GM19025 (cell line): Measurements from ENCODE around the gene PITPNM1.
"Not testable (repeated sequence)": the region's sequence is repeated elsewhere in the genome, so short reads cannot be mapped to it uniquely, and the experiment has no call there.

Experiments used
- ATAC-seq: cut with Tn5 transposase; IDR thresholded peaks from one replicate; pipeline ENCODE4 v1.9.1; 2021; ENCODE audit warnings: mild to moderate bottlenecking, low read depth, moderate library complexity; ENCODE audit not compliant: unreplicated experiment

PITPNM1 gene

DNA sequence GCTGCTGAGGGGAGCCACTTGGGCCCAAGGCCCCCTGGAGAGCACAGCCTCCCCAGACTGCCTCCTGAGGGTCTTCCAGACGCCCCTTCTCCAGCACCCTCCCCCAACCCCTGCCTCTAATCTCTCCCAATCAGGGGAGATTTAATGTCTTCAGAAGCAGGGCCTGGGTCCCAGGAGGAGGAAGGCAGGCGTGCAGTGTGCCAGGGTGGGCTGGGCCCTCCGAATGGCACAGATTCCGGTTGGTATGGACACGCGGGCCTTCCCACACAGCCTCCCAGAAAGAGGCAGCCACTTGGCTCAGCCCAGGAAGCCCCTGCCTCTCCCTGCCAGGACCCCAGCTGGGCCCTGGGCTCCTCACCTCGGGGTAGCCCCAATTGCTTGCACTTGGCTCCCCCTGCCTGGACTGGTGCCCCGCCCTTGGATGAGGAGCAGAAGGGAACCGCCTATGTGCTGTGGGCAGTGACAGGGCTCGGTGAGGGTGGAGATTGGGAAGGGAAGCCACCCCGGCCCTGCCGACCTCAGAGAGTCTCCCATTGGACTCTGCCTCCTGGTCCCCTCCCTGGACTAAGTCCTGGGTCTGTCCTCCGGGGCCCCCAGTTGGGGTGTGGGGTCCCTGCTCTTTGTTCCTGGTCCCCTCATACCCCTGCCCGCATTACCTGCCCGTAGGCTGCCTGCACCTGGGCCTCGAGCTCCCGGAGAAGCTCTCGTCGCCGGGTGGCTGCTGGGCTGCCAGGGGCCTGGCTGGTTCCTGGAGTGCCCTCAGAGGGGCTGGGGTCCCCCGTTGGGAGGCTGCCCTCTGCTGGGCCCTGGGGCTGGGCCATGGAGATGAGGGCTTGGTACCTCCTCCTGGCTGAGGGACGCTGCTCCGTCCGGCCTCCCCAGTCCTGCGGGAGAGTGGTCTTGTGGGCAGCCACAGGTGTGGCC lies 18.7 kb upstream of the PITPNM1 start:
- ATAC-seq, result no peak

DNA sequence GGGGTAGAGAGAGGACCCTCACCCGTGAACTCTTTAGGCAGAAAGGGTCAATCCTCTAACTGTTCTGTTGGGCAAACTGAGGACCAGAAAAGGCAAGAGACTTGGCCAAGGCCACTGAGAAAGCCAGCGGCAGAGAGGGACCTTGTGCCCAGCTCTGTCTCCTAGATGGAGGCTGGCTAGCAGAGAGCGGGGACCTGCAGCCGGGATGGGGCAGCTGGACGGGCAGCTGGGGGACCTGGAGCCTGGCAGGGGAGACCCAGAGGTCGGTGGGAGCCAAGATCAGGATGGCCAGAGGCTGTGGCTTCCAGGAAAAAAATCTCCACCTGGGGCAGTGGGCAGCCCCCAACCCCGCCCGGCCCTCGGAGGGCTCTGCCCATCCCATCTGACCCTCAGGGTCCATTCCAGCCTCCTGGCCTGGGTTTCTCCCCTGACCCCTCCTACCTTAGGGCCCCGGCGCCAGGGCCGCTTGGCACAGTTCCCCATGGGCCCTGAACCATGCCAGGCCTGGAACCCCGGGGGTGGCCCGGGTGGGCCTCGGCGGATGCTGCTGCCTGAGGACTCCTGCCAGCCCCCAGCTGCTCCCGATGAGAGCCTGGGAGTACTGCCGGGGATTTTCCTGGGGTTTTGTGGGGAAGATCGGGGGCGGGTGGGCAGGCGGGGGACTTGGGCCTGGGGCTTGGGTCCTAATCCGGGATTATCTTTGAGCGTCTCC lies 17.8 kb upstream of the PITPNM1 start, which contains the start of gene CABP2:
Gene CABP2, minus strand, starts transcription at position 603 of the 712 bp plus-strand sequence. Its CDS starts 120 bp downstream, at position 483.
- no peak for ATAC-seq

DNA sequence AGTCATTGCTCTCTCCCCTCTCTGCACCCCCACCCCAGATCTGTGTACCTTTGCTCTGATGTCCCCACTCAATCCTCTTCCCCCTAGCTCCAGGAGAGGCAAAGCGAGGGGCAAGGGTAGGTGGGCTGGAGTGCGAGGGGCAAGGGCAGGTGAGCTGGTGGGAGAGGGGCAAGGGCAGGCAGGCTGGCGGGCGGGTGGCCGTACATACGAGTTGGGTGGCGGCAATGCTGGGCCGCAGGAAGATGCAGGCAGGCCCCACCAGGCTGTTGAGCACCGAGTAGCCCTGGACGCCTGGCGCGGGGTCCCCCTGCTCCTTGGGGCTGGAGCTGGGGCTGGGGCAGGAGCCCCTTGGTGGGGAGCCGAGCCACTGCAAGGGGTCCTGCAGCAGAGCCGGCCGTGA lies 17.2 kb upstream of the PITPNM1 start:
- no peak for ATAC-seq

DNA sequence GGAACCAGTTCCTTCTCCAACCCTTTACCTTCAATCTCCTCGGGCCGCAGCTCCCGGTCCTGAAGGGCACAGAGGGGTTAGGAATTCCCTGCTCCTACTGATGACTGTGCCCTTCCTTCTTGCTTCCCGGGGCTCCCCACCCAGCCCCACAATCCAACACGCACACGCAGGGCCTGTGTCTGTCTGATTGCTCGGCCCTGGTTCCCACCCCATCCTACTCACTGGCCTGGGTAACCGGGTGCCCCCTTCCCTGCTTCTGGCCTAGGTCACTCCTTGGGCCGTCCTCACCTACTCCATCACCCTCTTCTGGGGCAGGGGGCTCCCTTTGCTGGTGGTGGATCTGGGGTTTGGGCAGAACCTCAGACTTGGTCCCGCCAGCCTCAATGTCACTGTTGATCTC lies 16.8 kb upstream of the PITPNM1 start:
- ATAC-seq, result no peak

DNA sequence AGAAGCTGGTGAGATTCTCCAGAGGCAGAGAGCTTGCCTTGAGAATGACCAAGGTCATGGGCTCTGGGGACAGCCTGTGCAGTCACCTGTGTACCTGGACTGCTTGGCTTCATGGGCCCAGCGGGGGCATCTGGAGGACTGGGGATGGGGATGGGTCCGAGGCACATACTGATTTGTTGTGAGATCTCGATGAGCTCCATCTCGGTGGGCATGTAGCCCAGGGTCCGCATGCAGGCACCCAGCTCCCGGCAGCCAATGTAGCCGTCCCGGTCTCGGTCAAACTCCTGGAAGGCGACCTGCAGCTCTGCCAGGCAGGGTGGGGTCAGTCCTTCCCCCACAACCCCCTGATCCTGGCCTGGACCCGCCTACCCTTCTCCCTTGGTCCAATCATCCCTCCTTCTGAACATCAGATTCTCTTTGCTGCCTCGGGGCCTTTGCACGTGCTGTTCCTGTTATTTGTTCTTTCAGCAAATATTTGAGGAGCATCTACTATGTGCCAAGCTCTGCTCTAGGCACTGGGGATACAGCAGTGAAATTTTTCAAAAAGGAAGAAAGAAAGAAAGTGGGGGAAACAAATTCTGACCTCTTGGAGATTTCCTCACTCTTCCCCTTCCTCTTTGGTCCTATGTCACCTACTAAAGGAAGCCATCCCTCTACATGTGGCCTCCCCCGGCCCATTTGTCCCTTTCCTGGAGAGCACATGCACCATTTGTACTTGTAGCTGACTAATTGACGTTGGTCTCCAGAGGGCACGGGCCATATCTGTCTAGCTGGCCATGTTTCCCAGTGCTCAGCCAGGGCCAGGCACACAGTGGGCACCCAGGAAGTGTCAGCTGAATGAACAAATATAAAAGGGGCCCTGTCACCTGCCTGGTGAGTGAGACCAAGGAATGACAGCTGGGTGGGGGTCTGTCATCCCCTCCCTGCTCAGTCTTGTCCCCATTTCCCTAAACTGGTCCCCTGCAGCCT lies 16.0 kb upstream of the PITPNM1 start:
- no peak for ATAC-seq

DNA sequence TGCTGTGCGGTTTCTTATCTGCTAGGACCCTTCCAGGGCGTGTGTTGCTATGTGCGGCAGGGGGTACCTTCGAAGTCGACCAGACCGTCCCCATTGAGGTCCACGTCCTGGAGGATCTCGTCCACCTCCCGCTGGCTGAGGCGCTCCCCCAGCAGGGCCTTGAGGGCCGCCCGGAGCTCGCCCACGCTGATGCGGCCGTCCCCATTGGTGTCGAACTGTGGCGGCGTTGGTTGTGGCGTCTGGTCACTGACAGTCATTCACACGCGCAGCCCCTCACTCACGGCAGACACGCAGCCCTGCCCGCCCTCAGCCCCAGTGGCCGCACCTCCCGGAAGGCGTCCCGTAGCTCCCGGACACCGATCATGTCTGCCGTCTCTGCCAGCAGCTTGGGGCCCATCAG lies 14.6 kb upstream of the PITPNM1 start:
- ATAC-seq, result no peak

DNA sequence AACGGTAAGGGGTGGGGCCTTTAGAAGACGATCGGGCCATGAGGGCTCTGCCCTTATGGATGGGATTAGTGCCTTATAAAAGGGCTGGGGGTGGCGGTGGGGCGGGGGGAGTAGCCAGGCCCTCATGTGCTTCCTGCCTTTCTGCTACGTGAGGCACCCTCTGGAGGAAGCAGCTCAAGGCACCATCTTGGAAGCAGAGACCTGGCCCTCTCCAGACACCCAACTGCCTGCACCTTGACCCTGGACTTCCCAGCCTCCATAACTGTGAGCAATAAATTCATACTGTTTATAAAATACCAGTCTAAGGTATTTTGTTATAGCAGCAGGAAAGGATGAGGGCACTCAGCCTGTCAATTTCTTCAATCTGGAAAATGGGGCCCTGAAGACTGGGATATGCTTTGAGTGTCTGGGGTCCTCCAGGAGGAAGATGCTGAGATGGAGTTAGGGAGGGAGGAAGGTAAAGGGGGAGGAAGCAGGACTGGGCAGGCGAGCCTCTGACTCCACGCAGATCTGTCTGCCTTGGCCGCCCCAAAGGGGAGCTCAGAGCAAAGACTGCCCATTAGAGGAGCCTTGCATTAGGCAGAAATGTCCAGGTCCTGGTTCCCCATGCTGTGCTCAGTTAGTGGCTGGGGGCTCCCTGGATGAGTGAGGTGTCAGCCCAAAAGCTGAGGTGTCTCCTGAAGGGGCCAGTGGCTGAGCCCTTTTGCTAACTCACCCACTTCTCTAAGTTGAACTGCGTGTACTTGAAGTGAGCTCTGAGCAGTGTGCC lies 12.8 kb upstream of the PITPNM1 start:
- no peak for ATAC-seq

DNA sequence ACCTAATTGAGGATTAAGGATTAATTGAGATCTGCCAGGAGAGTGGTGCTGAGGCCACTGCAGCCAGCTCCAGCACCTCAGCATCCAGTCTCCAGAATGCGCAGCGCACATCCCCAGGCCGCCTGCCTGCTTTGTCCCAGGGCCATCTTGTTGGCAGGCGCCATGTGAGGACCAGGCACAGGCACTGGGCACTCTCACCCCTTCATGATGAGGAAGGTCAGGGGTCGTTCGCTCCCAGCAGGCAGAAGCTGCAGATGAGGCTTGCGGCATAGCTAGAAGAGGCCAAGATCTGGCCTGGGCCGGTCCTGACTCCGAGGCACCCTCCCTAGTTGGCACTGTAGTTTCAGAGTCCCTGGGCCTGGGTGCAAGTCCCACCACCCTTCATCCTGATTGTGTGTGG lies 11.6 kb upstream of the PITPNM1 start:
- no peak for ATAC-seq

DNA sequence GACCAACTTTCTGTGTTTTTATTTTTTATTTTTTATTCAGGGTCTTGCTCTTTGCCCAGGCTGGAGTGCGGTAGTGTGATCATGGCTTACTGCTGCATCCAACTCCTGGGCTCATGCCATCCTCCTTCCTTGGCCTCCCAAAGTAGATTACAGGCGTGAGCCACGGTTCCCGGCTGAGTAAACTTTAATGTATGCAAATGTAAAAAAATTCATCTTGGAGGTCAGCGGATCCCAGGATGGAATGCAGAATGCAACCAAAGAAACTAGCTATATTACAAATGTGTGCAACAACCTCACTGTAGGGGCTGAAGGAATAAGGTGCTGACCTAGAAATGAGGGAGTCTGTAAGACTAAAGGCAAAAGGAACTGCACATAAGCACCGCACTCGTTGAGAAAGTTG lies 9.0 kb upstream of the PITPNM1 start:
- ATAC-seq, result no peak

DNA sequence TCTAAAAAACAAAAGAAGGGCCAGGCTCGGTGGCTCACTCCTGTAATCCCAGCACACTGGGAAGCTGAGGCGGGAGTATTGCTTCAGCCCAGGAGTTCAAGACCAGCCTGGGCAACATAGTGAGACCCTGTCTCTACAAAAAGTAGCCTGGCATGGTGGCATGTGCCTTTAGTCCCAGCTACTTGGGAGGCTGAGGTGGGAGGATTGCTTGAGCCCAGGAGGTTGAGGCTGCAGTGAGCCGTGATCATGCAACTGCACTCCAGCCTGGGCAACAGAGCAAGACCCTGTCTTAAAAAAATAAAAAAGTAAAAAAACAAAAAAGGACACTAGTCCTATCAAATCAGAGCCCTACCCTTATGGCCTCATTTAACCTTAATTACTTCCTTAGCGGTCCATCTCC lies 6.4 kb upstream of the PITPNM1 start:
- not testable (repeated sequence) for ATAC-seq

DNA sequence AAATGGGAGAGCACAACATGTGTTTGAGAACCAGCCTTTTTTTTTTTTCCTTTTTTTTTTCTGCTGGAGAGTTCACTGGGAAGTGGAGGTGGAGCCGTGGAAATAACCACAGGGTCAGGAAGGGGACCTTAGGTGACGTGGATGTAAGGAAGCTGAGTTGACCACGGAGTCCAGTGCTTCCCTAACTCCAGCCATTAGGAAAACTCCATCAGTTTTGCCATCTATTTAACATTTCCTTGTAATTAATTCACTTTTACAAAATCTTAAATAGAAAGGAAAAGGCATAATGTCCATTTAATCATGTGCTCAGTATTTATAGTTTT lies 4.8 kb upstream of the PITPNM1 start:
- no peak for ATAC-seq

DNA sequence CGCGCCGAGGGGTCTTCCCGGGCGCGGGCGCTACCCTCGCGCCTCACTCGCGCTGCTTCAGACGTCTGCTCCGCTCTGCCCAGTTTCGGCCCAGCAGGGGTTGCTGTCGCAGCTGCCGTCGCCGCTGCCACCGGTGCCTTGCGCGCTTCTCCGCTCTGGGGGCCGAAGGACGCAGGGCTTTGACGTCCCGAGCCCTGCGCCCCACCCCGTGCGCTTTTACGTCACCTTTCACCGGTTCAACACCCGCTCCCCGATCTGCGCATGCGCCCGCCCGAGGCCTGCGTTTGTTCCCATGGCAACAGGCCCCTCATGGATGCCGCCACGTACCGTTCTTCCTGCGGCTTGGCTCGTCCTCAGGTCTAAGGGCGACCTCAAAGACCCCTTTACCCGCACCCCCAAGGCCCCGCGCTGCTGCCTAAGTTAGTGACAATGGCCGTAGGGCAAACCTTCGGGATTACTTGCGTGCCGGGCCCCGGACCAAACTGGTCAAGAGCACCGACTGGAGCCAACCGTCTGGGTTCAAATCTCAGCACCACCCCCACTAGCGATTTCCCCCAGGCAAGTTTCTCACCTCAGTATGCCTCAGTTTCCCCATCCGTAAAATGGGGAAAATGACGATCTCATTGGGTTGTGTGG lies 3.4 kb upstream of the PITPNM1 start:
- peak; percentile 37 for ATAC-seq

DNA sequence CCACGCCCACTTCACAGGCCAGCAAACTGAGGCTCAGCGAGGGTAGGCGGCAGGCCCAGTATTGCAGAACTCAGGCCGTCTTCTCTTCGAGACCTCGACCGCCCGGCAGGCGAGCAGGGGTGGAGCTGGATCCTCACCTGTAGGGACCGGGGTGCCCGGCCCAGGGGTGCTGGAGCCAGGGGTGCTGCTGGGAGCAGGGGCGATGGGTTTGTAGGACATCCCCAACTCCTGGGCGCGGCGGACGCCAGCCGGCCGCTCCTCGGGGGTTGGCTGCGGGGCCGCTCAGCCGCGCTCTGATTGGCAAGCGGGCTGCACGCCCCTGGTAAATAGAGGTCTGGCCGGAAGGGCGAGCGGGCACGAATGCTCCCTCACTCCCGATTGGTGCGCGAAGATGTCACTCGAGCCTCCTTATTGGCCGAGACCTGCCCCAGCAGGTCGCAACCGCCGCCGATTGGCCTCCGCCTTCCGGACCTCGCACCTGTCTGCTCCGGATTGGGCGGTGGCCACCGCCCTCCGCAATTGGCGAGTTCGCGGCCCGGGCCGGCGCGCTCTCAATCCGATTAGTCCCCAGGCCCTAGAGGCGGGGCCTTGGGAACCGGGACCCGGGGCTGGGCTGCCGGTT lies 2.8 kb upstream of the PITPNM1 start, which contains the start of gene CDK2AP2:
Gene CDK2AP2, minus strand, starts transcription at position 299 of the 622 bp plus-strand sequence. Its CDS starts 80 bp downstream, at position 219.
- peak; percentile 78 for ATAC-seq

DNA sequence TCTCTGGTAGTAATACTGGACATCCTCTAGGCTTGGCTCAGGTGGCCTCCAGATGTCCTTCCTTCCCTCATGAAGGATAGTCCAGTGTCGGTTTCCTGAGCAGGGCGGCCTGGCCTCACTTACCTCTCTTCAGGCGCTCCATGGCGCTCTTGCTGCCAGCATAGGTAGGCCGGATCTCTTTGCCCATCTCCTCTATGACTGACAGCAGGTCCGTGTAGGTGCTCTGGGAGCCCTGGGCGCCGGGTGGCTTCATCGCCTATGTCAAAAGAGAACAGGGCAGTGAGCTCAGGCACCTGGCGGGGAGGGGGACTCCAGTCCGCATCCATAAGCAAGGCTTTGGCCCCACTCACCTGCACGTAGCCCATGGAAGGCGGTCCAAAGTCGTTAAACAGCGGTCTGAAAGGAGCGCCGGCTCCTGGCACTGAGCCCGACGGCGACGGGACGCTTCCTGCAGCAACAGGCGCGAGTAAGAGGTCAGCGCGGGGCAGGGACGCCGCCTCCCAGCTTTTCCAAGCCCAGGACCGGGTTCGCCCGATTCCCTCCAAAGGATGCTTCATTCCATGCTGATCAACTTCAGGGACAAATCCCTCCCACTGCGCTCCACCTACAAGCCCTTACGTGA lies 2.2 kb upstream of the PITPNM1 start:
- no peak for ATAC-seq

DNA sequence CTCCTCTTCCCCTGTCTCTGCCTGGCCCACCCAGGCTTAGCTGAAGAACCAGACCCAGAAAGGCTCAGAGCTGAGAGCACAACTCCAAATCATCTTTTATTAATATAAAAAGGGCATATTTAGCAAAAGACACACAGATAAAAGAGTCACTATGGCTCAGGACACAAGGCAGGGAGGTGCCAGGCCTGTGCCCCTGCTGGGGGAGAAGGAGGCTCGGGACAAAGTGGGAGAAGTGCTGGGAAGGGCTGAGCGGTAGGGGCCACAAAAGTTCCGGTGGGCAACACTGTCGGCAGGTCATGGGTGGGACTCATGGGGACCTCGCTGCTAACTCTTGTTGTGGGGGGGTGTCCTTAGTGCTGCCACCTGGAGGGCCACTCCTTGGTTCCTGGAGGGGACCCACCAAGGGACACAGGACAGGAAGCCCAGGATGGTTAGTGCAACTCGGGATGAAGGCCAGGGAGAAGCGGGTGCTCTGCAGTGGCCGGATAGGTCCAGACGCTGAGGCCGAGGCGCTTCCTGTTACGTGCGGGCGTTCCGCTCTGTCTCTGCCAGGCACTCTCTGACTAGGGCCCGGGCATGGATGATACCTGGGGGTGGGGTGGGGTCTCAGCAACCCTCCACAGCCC lies 1.4 kb upstream of the PITPNM1 start:
- ATAC-seq, result no peak

DNA sequence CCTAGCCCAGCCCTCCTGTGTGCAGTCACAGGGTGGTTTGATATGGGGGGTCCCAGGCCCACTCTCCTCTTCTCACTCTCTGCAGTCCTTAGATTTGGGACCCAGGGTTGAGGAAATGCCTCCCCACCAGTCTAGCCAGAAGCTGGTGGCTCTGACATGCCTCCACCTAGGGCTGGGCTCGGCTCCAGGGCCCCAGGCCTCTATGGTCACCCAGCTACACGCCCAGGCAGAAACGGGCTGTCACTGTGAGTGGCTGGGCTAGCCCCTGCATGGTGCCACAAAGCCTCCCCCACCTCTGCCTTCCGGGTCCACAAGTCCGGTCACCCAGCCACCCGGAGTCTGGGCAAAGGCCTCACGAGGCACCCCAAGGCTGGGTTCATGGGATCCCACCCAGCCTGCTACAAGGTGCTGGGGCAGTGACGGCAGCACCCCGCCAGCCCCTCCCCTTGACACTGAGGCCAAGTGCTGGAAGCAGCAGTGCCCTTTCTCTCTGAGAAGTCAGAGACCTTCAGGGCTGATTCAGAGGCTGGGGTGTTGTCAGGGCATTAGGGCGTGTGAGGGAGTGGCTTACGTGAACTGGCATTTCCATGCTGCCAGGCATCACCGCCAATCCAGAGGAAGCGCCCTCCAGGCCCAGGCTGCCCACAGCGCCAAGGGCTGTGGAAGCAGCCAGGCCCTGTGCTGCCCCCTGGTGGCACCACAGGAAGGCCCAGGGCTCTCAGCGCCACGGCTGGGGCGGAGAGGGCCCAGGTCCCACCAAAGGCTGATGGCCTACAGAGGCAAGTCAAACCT lies 638 bp upstream of the PITPNM1 start:
- ATAC-seq, result no peak
